ENCODE data around the gene ZSWIM3. TPM values are rescaled to one million over a fixed set of nuclear protein-coding genes. Genes with fewer than 3 reads are reported as not detected.
A peak's percentile ranks its signal among the peaks of the same experiment; 100 is the strongest.

Gene ZSWIM3
- total RNA-seq, 1 experiment from 2014 or later, result 4.2 TPM

GRCh38 chr20:45842169-45842812, 15.1 kb upstream of the ZSWIM3 start:
- Histone ChIP-seq H3K4me3 (ENCODE audit: low read length) (no peak overlapping the region), H3K36me3 (ENCODE audit: low read depth, low read length) (peaks cover 33% of the 10 kb centered on the region), H2AFZ (ENCODE audit: low read length) (no peak overlapping the region), H3K9me3 (ENCODE audit: low read length) (no peaks in the 10 kb centered on the region), H3K27ac (ENCODE audit: low read length) (no peak overlapping the region), H3K9me2 (replicated peaks; ENCODE audit: low read length) (no peaks in the 10 kb centered on the region), H3F3A (ENCODE audit: low read length, unreplicated experiment) (no peaks in the 10 kb centered on the region), H3K79me2 (ENCODE audit: low read length) (peaks cover 2% of the 10 kb centered on the region; the same call in 1 of the 2 replicates), H3K27me3 (ENCODE audit: low read length) (no peaks in the 10 kb centered on the region), H3K4me2 (ENCODE audit: low read length) (no peak overlapping the region), H3K4me1 (ENCODE audit: insufficient read depth, low read length) (no peaks in the 10 kb centered on the region), H3K9ac (ENCODE audit: low read length) (no peak overlapping the region), H4K20me1 (ENCODE audit: low read length) (no peaks in the 10 kb centered on the region)
- TF ChIP-seq EZH2phosphoT487 (IDR thresholded peaks at IDR 0.05; ENCODE audit: borderline replicate concordance, low read length) (no peak), EZH2 (IDR thresholded peaks at IDR 0.05; ENCODE audit: low read length, unreplicated experiment) (no peak), CTCF (conservative IDR thresholded peaks at IDR 0.05; ENCODE audit: low read depth, low read length) (no peak)
- intact Hi-C loops (cut with micrococcal nuclease), result no loop called here
- DNase-seq, result no peak
- peak; percentile 26 for ATAC-seq
- ChIA-PET POLR2A (ENCODE audit: unreplicated experiment) (interaction anchor here (0.9 kb wide), 1 partner anchor 25 kb away, joined by 5 read pairs; no protein-coding TSS in a partner anchor), CTCF (no interaction called here)
- TSS peak; percentile 20 for BruUV-seq (replicated peaks)

- no peak overlapping the region for H3K9ac ChIP-seq (ENCODE audit: low read length)
- ChIA-PET CTCF (no interaction called here), POLR2A (ENCODE audit: unreplicated experiment) (no interaction called here)
- no peaks in the 10 kb centered on the region for H3K4me1 ChIP-seq (ENCODE audit: insufficient read depth, low read length)
- H3K79me2 ChIP-seq (ENCODE audit: low read length), result no peaks in the 10 kb centered on the region
- H3F3A ChIP-seq (ENCODE audit: low read length, unreplicated experiment), result no peaks in the 10 kb centered on the region
- no peak overlapping the region for H3K4me3 ChIP-seq (ENCODE audit: low read length)
- no peaks in the 10 kb centered on the region for H4K20me1 ChIP-seq (ENCODE audit: low read length)
- no peaks in the 10 kb centered on the region for H3K27me3 ChIP-seq (ENCODE audit: low read length)
- intact Hi-C loops (cut with micrococcal nuclease), result no loop called here
- no peak overlapping the region for H3K4me2 ChIP-seq (ENCODE audit: low read length)
- no peak overlapping the region for H3K27ac ChIP-seq (ENCODE audit: low read length)
- no peak for DNase-seq
- no peak overlapping the region for H2AFZ ChIP-seq (ENCODE audit: low read length)
- H3K9me2 ChIP-seq (replicated peaks; ENCODE audit: low read length), result no peaks in the 10 kb centered on the region
- H3K36me3 ChIP-seq (ENCODE audit: low read depth, low read length), result peaks cover 33% of the 10 kb centered on the region
- H3K9me3 ChIP-seq (ENCODE audit: low read length), result no peaks in the 10 kb centered on the region
- TF ChIP-seq EZH2 (IDR thresholded peaks at IDR 0.05; ENCODE audit: low read length, unreplicated experiment) (no peak), CTCF (conservative IDR thresholded peaks at IDR 0.05; ENCODE audit: low read depth, low read length) (no peak), EZH2phosphoT487 (IDR thresholded peaks at IDR 0.05; ENCODE audit: borderline replicate concordance, low read length) (no peak)
- no peak for ATAC-seq
- no TSS peak for BruUV-seq (replicated peaks)
Measured at GRCh38 chr20:45843506-45843905, 13.9 kb upstream of the ZSWIM3 start.

- no peak overlapping the region for H3K4me3 ChIP-seq (ENCODE audit: low read length)
- H4K20me1 ChIP-seq (ENCODE audit: low read length), result no peaks in the 10 kb centered on the region
- H3K27me3 ChIP-seq (ENCODE audit: low read length), result no peaks in the 10 kb centered on the region
- DNase-seq, result no peak
- H3K9ac ChIP-seq (ENCODE audit: low read length), result no peak overlapping the region
- H3K4me2 ChIP-seq (ENCODE audit: low read length), result no peak overlapping the region
- no peak for ATAC-seq
- H2AFZ ChIP-seq (ENCODE audit: low read length), result no peak overlapping the region
- H3K79me2 ChIP-seq (ENCODE audit: low read length), result no peaks in the 10 kb centered on the region
- no peak for TF ChIP-seq EZH2 (IDR thresholded peaks at IDR 0.05; ENCODE audit: low read length, unreplicated experiment)
- H3K9me3 ChIP-seq (ENCODE audit: low read length), result no peaks in the 10 kb centered on the region
- H3K36me3 ChIP-seq (ENCODE audit: low read depth, low read length), result peaks cover 33% of the 10 kb centered on the region
- CTCF ChIA-PET, result no interaction called here
- H3K4me1 ChIP-seq (ENCODE audit: insufficient read depth, low read length), result no peaks in the 10 kb centered on the region
- H3K27ac ChIP-seq (ENCODE audit: low read length), result no peak overlapping the region
- H3F3A ChIP-seq (ENCODE audit: low read length, unreplicated experiment), result no peaks in the 10 kb centered on the region
- intact Hi-C loops (cut with micrococcal nuclease), result no loop called here
- BruUV-seq (replicated peaks), result no TSS peak
- POLR2A ChIA-PET (ENCODE audit: unreplicated experiment), result no interaction called here
- H3K9me2 ChIP-seq (replicated peaks; ENCODE audit: low read length), result no peaks in the 10 kb centered on the region
Measured at GRCh38 chr20:45845452-45845851, 12.0 kb upstream of the ZSWIM3 start.
